PFSK-1 (cell line): Measurements from ENCODE around the gene SMC3.

Source experiments
- REST ChIP-seq, 2 experiments: IDR thresholded peaks; 2 replicates each; pipeline versions ENCODE4 v1.6.1 to v1.8.0; 2011 to 2012; ENCODE audit warnings: low read depth in 2 of 2, low read length in 2 of 2, control low read depth in 1 of 2, inconsistent platforms in 1 of 2, mild to moderate bottlenecking in 1 of 2, moderate library complexity in 1 of 2; ENCODE audit not compliant: insufficient read depth in 1 of 2
- SIN3A ChIP-seq: IDR thresholded peaks from 2 replicates; pipeline ENCODE4 v1.6.1; 2012; ENCODE audit warnings: mild to moderate bottlenecking, low read length, moderate library complexity, borderline replicate concordance; ENCODE audit not compliant: insufficient read depth
- TAF1 ChIP-seq: IDR thresholded peaks from 2 replicates; pipeline ENCODE4 v1.6.1; 2012; ENCODE audit warnings: low read length, control low read depth, borderline replicate concordance; ENCODE audit not compliant: insufficient read depth

GRCh38 chr10:110643653-110644597 lies 76.4 kb downstream of the SMC3 start, which contains the start of gene RBM20:
- no peak for TF ChIP-seq REST (IDR thresholded peaks at IDR 0.05; ENCODE audit: insufficient read depth in 1 of 2, low read depth in 2 of 2, low read length in 2 of 2)
- TF ChIP-seq SIN3A = no peak
- TF ChIP-seq TAF1 = no peak
